NCI-H2029 treated with DMSO at 0.1 percent for 48 hours (cell line): Measurements from ENCODE around the gene OPN3.

Experiments used
- DNase-seq: peaks from one replicate; lab custom pipeline; 2025; lab: John Stamatoyannopoulos, UW

The OPN3 gene

GRCh38 chr1:241645199-241645598, 5.0 kb upstream of the OPN3 start:
- DNase-seq = no peak

DNA sequence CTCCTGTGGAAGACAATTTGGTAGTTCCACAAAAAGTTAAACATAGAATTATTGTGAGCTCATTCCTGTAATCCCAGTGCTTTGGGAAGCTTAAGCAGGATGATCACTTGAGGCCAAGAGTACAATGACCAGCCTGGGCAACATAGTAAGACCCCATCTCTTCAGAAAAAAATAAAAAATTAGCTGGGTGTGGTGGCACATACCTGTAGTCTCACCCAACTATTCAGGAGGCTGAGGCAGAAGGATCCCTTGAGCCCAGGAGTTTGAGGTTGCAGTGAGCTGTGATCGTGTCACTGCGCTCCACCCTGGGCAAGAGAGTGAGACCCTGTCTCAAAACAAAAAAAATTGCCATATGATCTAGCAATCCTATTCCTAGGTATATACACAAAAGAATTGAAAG, 4.1 kb upstream of the OPN3 start:
- no peak for DNase-seq

GRCh38 chr1:241642593-241642944, 2.4 kb upstream of the OPN3 start:
- DNase-seq = no peak

- DNase-seq = no peak
Measured at GRCh38 chr1:241641773-241642592, 1.8 kb upstream of the OPN3 start.

DNA sequence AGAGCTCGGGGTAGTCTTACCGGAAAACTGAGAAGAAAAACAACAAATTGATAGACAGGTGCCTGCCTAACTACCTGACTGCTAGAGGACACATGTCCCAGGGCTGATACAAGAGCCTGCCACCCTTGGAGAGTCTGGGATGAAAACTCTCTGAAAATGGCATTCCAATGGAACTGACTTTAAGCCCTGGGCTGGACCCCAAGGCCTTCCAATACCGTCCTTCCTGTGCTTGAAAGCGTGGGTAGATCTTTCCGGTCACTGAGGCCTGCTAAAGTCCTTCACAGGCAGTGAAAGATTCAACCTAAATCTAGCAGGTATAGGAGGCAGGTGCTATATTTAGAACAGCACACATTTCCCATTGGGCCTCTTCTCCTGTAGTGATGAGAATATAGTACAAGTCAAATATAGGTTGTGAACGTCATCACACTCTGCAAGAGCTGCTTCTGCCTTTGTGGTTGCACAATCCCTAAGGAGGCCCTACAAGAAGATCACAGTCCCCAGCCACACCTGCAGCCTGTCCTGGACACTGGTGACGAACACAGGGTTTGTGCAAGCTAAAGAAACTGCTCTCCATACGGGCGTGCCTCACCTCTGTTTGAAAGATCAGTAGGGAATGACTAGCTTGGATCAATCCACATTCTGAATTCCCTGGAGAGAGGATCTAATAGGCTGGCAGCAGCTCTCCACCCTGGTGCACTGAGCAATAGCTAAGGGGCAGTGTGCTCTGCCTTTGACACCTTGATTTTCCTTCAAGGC, 876 bp upstream of the OPN3 start:
- DNase-seq = no peak

GRCh38 chr1:241639623-241640148, 483 bp downstream of the OPN3 start:
- DNase-seq = no peak

GRCh38 chr1:241638909-241639622, 1.1 kb downstream of the OPN3 start:
- no peak for DNase-seq

DNA sequence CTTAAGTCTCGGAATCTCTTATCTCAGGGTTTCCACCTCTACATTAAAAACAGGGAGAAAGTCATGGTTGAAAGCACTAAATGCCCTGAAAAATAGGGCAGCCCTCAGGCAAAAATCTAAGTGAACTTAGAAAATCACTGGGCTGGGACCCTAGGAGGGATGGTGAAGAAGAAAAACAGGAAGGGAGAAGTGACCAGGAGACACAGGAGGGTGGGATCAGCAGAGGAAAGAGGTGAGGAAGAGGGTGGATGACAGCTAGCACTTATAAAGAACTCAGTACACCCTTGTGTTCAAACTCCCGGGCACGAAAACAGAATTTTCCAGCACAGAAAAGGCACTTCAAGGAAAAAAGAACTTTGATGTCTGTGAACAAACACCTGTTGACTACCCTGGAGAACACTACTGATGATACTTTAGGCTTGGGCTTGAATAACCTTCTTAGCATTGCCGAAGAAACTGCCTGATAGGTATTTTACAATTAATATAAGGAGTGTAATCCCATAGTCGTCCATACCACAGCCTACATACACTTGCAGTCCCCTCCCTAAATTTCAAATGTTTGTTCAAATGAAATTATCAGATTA, 2.0 kb downstream of the OPN3 start:
- DNase-seq = no peak

DNA sequence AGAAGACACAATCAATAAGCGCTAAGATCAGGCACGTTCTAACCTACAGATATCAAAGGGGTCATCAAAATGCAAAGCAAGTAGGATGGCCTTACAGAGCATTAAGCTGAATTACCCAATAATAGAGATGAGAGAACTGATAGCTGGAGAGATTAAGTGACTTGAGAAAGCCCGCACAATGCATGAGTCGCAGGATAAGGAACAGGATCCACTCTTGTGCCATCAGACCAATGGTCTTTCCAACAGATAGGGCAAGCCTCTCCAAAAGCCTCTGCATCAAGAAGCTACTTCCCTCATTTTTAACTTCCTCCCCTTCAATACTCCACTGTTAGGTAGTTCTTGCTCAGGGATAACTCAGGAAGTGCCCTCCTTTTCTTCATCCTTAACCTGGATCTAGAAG, 2.6 kb downstream of the OPN3 start:
- DNase-seq = no peak

DNA sequence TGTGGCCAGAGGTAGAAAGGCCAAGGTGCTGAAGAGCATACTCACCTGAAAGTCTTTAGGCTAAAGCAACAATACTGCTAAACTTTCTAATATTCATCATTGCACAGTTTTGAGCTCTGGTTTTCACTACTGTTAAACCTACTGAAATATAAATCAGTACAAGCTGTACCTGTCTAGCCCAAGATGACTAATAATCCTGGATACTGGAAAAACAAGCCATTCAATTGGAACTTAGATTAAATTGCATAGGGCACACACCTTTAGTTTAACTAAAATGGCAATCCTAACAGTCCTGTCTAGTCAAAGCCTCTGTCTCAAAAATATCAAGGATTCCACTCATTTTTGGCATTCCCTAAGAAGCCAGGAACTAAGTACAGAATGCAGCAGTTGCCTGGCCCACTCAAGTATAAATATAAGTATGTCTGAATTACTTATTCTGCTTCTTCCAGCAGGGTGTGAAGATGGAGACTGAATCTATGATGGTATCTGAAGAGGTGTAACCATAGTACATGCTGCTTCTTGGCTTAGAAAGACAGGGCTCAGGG, 3.1 kb downstream of the OPN3 start:
- no peak for DNase-seq

- DNase-seq = no peak
Measured at GRCh38 chr1:241636291-241636690, 3.9 kb downstream of the OPN3 start.

DNA sequence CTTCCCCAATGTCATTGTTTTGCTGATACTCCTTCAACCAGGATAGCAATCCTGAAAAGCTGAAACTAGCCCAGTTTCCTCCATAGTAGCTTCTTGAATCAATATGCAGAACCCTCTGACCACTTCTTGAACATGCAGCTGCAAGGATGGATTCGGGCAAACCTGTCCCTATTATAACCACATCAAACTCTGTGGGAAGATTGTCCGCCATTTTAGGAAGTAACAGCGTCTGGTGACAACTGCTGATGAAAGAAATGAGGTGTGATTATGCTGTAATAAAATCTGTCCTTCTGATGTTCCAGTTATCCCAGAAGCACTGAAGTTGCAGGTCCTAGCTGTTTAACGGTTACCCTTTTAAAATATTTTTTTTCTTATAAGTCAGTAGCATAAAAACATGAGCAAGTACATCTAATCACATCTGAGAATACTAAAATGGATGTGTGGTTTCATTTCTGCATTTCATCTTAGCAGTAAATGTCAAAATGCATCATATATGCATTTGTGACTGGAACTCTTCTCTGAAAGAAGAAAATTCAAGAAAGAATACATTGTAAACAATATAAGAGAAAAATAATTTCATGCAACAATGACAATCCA, 4.5 kb downstream of the OPN3 start:
- DNase-seq = no peak

DNA sequence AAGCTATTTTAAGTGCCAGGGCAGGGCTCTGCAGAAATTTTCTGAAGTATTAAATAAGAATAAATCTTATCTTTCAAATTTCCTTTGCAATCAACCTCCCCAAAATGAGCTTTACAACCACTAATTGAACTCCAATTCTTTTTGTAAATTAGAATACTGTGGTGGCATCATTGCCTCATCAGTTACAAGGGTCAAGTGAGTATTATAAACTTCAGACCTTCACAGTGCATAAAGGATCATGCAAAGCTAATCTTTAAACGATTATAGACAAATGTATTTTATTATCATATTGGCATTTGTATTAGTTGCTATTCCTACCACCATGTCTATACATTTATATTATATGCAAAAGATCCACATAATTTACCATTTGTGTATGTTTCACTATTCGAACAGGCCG, 7.2 kb downstream of the OPN3 start:
- no peak for DNase-seq

- DNase-seq = no peak
Measured at GRCh38 chr1:241631674-241632073, 8.5 kb downstream of the OPN3 start.

DNA sequence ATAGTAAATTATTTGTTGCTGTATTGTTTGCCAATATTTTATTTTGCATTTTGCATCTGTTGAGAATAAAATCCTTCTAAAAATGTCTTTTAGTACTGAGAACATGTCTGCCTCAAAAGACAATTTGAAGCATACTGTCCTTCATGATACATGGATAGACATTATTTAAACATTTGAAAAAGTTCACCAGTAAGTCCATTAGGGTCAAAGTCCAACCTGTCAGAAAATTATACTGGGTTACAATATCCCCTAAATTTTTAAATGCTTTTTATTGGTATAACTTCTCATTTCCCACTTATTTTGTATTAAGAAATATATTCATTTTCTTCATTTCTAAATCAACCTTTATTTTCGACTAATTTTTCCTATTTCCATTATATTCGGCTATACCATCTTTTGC, 9.3 kb downstream of the OPN3 start:
- no peak for DNase-seq

DNA sequence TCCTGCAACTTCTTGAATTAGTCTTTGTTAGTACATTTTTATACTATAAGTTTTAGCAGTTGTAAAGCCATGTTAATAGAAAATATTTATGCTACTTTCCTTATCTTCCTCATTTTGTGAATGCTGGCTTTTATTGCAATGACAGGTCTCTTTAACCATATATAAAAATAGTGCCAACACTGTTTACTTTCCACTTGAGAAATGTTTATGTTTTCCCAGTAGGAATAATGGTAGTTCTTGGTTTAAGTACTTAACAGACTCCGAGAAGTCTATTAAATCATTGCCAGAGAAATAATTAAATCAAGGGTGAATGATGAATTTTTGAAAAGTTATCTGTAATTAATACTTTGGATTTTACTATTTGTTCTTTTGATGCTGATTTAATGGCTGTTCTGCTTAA, 9.7 kb downstream of the OPN3 start:
- no peak for DNase-seq

- no peak for DNase-seq
Measured at GRCh38 chr1:241630005-241630404, 10.2 kb downstream of the OPN3 start.

DNA sequence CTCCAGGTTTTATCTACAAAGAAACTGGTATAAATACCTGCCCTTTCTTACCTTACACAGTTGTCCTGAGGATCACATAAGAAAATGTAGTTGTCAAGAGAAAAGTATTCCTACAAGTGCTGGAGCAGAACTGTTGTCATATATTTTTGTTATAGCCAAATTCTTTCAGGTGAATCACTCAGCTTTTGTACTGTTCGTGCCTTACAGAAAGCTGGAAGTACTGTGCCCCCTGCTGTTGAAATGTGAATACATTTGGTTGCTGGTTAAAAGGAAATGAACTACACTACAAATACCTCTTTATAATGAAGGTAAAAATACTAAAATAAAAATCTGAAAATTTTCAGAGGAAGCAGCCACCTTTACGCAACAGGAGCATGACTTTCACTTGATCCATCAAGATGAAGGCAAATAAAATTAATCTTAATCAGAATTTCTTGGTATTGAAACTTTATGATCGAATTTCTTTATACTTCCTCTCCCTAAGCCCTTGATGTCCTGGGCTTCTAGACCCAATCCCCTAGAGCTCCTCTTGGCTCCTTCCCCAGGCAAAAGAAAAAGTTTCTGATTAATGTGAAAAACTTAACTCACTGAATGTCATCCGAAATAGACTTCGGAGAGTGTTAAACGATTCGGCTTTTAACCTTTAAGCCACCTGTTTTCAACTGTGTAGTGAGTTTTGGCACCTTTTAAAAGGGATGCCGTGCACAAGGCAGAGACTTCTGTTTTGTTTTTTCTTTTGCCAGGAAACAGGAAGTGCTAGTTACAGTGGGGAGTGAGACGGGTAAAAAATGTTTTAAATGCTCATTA, 12.5 kb downstream of the OPN3 start:
- DNase-seq = no peak

- DNase-seq = no peak
Measured at GRCh38 chr1:241624935-241625334, 15.2 kb downstream of the OPN3 start.

GRCh38 chr1:241622669-241623068, 17.5 kb downstream of the OPN3 start:
- no peak for DNase-seq

DNA sequence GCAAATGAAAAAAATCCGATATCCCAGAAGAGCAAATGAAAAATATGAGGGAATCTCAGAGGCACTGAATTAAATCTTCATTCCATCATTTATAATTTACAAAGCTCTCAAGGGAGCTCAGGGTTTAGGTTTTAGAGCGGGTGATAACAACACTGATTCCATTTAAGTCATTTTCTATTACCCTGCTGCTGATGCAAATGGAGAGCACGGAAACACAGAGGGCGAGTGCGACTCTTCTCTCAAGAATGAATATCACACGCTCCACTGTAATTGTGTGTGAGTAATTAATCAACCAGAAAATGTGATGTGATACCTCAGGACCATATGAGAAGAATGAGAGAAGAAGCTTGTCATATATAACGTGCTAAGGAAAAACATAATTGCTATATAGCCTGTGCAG, 22.7 kb downstream of the OPN3 start:
- DNase-seq = no peak
